Right cardiac atrium (tissue), 5 donors: ENCODE results near the gene DOCK9. TPM values are rescaled to one million over a fixed set of nuclear protein-coding genes. Genes with fewer than 3 reads are reported as not detected.
"Not testable (repeated sequence)": the region's sequence is repeated elsewhere in the genome, so short reads cannot be mapped to it uniquely, and the experiment has no call there.

ENCODE experiments used
- ATAC-seq, 2 donors: fragments of 200-7000 bp; cut with Tn5 transposase; one replicate each; pipeline versions ENCODE4 v1.8.0 to v1.9.1; 2020; ENCODE audit warnings: moderate library complexity in 2 of 2, mild to moderate bottlenecking in 1 of 2
- DNase-seq, 3 donors: peaks; one replicate each; pipeline ENCODE4 v3.0.0-alpha.2; 2020
- H3K27ac ChIP-seq: one replicate; pipeline ENCODE4 v1.5.1; 2013; ENCODE audit warnings: mild to moderate bottlenecking, low read length, control low read depth, moderate library complexity
- H3K27me3 ChIP-seq: one replicate; pipeline ENCODE4 v1.6.1; 2013; ENCODE audit not compliant: control insufficient read depth, insufficient read depth
- H3K4me1 ChIP-seq: one replicate; pipeline ENCODE4 v1.6.1; 2013; ENCODE audit warnings: low read length; ENCODE audit not compliant: control insufficient read depth, insufficient read depth
- H3K4me3 ChIP-seq: one replicate; pipeline ENCODE4 v1.5.1; 2013; ENCODE audit warnings: low read length, control low read depth
- H3K9me3 ChIP-seq: one replicate; pipeline ENCODE4 v1.6.1; 2013; ENCODE audit warnings: low read length; ENCODE audit not compliant: control insufficient read depth
- WGBS: extraction: QIAGEN DNeasy Blood & Tissue Kit; methylation state at CpG from one replicate; pipeline ENCODE4 v1.1.7; 2013; 5-methylcytosine and 5-hydroxymethylcytosine counted together
- intact Hi-C, 4 donors: fragments of 100-400 bp; cut with DNase I; formaldehyde crosslinking; loops; one replicate each; pipeline versions ENCODE4 v1.11.0 to v1.14.0; 2022 to 2023
- polyA plus RNA-seq: library from polyadenylated mRNA; stranded (reverse); fragments of 200-250 nt; gene quantifications from one replicate; pipeline ENCODE4 v1.2.3, GENCODE V29; 2013
- total RNA-seq, 4 donors: library from RNA; stranded (reverse); fragmentation: NEBNext Ultra II Directional; extraction: Animal tissue kit (Norgen Biotek cat#: 25700); gene quantifications; one replicate each; pipeline ENCODE4 v1.2.1, GENCODE V29; 2021
- donor health status: healthy with polysubstance abuse.
- donor health status: DM: no; HTN: yes; CAD: no.
- donor health status: DM: no; HTN: no; CAD: no.
- donor health status: DM: no; HTN: yes; CAD: no; lungs with severe emphysema.
- donor health status: DM: yes; HTN: yes; CAD: no.

The DOCK9 gene
- total and polyA plus RNA-seq, 5 donors = 26.8 to 59.7 (median 55.4) TPM

DNA sequence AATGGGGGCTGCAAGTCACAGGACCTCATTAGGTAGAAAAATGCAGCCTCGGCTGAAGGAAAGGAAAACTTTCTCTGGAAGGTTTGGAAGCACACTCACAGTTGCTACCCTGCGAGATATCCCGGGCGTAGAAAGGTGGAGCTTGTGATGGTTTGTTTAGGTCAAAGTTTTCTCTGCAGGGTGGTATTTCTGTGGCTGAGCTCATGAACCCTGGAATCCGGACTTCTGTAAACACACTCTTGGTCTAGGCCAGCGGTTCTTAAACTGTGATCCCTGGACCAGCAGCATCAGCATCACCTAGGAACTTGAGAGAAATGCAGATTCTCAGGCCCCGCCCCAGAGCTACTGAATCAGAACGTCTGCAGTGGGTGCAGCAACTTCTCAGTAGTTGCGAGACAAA, 222.1 kb downstream of the DOCK9 start:
- no peaks in the 10 kb centered on the region for H3K4me1 ChIP-seq
- H3K27me3 ChIP-seq = no peaks in the 10 kb centered on the region
- H3K4me3 ChIP-seq = no peak overlapping the region
- H3K27ac ChIP-seq = no peak overlapping the region
- WGBS = 84% methylated on average over 9 of the region's 9 CpGs
- no peaks in the 10 kb centered on the region for H3K9me3 ChIP-seq
- ATAC-seq (no peak), DNase-seq (no peak)
- intact Hi-C loops = no loop called here

DNA sequence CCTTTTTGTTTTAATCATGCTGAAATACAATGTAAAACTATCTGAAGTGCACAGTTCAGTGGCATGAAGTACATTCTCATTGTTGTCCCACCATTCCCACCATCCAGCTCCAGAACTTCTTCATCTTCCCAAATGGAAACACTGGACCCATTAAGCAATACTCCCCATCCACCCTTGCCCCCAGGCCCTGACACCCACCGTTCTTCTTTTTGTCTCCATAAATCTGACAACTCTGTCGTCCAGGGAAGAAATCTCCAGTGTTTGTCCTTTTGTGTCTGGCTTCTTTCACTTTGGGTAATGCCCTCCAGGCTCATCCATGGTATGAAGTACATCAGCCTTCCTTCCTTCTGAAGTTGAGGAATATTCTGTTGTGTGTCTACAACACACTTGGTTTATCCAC, 222.7 kb downstream of the DOCK9 start:
- Histone ChIP-seq H3K27me3 (no peaks in the 10 kb centered on the region), H3K4me1 (no peaks in the 10 kb centered on the region), H3K4me3 (no peak overlapping the region), H3K9me3 (no peaks in the 10 kb centered on the region), H3K27ac (no peak overlapping the region)
- no peak for ATAC-seq
- intact Hi-C loops = no loop called here
- whole genome bisulfite sequencing = 85% methylated on average over 2 of the region's 2 CpGs
- no peak for DNase-seq

DNA sequence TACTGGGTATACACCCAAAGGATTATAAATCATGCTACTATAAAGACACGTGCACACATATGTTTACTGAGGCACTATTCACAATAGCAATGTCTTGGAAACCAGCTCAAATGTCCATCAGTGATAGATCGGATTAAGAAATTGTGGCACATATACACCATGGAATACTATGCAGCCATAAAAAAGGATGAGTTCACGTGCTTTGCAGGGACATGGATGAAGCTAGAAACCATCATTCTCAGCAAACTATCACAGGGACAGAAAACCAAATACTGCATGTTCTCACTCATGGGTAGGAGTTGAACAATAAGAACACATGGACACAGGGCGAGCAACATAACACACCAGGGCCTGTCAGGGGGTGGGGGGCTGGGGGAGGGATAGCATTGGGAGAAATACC, 223.4 kb downstream of the DOCK9 start:
- H3K4me1 ChIP-seq, H3K4me3 ChIP-seq, H3K27ac ChIP-seq, ATAC-seq, H3K9me3 ChIP-seq, H3K27me3 ChIP-seq, intact Hi-C loops, DNase-seq: not testable (repeated sequence)
- 95% methylated on average over 4 of the region's 4 CpGs for WGBS

DNA sequence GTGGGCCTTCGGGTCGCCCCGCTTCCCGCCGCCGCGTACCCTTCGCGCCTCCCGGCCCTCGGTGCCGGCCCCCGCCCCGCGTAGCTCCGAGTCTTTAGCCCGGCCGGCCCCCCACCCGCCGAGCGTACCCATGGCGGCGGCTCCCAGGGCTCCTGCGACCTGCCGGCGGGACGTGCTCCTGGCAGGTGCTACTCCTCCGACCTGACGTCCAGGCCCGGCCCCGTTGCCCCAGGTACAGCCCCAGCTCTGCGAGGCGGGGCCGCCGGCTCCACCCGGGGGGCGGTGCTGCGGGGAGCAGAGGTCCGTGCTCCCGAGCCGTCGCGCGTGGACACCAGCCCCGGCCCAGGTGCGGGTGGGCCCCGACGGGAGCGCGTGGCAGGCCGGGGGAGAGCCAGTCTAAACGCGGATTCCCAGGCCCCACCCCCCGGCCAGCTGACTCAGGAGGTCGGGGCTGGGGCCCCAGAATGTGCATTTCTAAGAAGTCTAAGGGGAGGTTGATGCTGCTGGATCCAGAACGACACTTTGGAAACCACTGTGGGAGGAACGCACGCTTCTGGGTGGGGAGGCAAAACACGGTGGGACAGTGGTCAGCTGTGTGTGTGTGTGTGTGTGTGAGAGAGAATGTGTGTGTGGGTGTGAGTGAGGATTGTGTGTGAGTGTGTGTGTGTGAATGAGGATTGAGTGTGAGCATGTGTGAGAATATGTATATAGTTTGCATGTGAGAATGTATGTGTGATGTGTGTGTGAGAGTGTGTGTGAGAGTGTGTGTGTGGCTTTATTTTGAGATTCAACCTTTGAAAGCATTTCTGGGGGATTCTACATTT, 225.2 kb downstream of the DOCK9 start, which contains the start of gene SLC15A1:
SLC15A1 (minus strand) TSS at position 206 of the 824 bp plus-strand sequence; CDS start at position 132, 74 bp downstream.
- Histone ChIP-seq H3K27ac (no peak within 1 kb of the TSS), H3K4me3 (peak within 1 kb of the TSS; percentile 34), H3K4me1 (no peaks in the 10 kb centered on the region), H3K9me3 (no peaks in the 10 kb centered on the region), H3K27me3 (no peaks in the 10 kb centered on the region)
- ATAC-seq = peak; percentile 34 to 50
- 8% methylated on average over 59 of the region's 59 CpGs for WGBS
- peak in 1 of 3 donors; percentile 29 for DNase-seq
- intact Hi-C loops = no loop called here

DNA sequence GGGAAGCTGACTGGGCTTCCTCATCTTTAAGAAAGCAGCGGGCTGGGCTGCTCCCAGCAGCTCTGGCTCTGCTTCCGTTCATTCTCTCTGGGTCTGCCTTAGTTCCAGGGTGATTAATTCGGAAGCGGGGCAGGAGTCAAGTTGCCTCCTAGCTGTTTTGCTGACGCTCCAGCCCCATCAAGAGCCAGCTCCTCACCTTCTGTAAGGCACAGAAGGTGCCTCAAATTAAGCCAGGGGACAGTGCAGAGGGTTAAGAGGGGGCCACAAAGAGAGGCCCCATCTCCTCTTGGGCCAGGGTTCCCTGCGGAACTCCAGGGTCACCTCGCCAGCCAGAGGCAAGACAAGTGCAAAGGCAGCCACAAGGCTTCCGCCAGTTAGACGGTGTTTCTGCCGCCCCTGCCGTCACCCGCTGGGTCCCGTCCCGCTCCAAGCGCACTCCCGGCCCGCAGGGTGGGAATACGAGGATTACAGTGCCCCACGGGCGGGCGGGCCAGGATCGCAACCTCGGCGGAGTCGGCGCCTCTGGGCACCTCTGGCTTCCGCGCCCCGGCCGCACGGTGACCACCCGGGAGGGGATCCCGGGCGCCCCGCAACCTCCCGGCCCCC, 225.9 kb downstream of the DOCK9 start:
- H3K27ac ChIP-seq = no peak overlapping the region
- H3K4me1 ChIP-seq = no peaks in the 10 kb centered on the region
- ATAC-seq = peak; percentile 14 to 69
- no peaks in the 10 kb centered on the region for H3K9me3 ChIP-seq
- intact Hi-C loops = no loop called here
- WGBS = 3% methylated on average over 36 of the region's 36 CpGs
- no peaks in the 10 kb centered on the region for H3K27me3 ChIP-seq
- peak overlapping the region; percentile 34 for H3K4me3 ChIP-seq
- DNase-seq = peak in 1 of 3 donors; percentile 28

DNA sequence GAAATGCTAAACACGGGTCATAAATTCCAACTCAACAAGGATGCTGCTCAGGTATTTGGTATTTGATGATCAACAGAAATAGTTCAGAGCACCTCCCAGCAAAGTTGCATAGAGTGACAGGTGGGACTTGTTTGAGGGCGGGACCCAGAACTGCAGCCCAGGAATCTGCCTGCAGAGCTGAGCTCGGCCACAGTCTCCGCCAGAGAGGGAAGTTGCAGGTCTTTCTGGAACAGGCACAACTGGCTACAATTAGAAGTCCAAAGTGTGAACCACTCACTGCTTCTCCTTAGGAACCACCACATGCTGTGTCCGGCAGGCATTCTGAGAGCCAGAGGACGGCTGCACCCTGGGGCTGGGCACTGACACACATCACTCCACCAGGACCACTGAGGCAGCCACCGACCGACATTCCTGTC, 226.5 kb downstream of the DOCK9 start:
- no peak overlapping the region for H3K27ac ChIP-seq
- H3K4me3 ChIP-seq = no peak overlapping the region
- H3K9me3 ChIP-seq = no peaks in the 10 kb centered on the region
- H3K4me1 ChIP-seq = no peaks in the 10 kb centered on the region
- DNase-seq (no peak), ATAC-seq (peak in 1 of 2 donors; percentile 26)
- 41% methylated on average over 8 of the region's 8 CpGs for WGBS
- H3K27me3 ChIP-seq = no peaks in the 10 kb centered on the region
- intact Hi-C loops = no loop called here

DNA sequence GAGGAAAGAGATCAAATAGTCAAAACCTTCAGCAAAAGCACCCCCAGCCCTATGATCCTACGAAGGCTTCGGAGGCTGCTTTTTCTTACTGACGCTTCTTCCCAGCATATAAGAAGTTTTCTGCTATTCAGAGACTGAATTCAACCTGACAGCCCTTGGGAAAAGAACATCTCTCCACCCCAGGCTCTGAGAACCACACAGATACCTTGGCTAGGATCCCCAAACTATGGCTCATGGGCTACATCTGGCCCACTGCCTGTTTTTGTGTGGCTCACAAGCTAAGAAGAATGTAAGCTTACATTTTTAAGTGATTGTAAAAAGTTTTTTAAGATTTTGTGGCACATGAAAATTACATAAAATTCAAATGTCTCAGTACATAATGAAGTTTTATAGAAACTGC, 228.4 kb downstream of the DOCK9 start:
- Histone ChIP-seq H3K27ac (no peak overlapping the region), H3K4me1 (no peaks in the 10 kb centered on the region), H3K27me3 (no peaks in the 10 kb centered on the region), H3K4me3 (no peak overlapping the region), H3K9me3 (no peaks in the 10 kb centered on the region)
- 62% methylated on average over 3 of the region's 3 CpGs for WGBS
- ATAC-seq = no peak
- intact Hi-C loops = no loop called here
- DNase-seq = no peak

DNA sequence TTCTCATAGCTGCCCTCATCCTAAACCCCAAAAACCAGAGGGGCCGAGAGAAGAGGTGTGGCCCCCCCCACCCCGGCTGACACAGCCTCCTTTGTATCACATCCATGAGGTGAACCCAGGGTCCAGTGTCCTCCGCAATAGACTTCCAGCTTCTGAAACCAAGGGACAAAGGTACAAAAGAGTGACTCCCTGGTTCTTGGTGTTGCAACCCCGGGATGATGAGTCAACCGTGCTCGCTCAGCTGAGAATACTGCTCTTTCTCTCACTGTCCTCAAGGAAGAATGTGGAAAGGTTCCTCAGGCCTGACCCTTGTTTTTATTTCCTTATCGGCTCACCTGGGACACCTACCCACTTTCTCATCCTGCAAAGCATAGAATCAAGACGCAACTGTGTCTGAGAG, 230.9 kb downstream of the DOCK9 start:
- H3K9me3 ChIP-seq = no peaks in the 10 kb centered on the region
- no peaks in the 10 kb centered on the region for H3K27me3 ChIP-seq
- no peak overlapping the region for H3K4me3 ChIP-seq
- no peak for DNase-seq
- no peak for ATAC-seq
- WGBS = 94% methylated on average over 8 of the region's 8 CpGs
- H3K4me1 ChIP-seq = no peaks in the 10 kb centered on the region
- intact Hi-C loops = no loop called here
- H3K27ac ChIP-seq = no peak overlapping the region

Other genes with a start within 250 kb of the DOCK9 start
- gene SLC15A1, start 225.4 kb downstream of the DOCK9 start, total RNA-seq = under 1 TPM in 1 of 4 donors, not detected in 3; 0.11 TPM
- not detected for gene SLC15A1, start 225.4 kb downstream of the DOCK9 start, polyA plus RNA-seq
- gene UBAC2, start 222.8 kb upstream of the DOCK9 start, total RNA-seq = 10 to 100 TPM; 41.7 to 52.2 (median 48.3) TPM
- gene UBAC2, start 222.8 kb upstream of the DOCK9 start, polyA plus RNA-seq = 47.5 TPM